GM12874 (cell line): Measurements from ENCODE around the gene ACVR1C.
A peak's percentile ranks its signal among the peaks of the same experiment; 100 is the strongest.

Experiments used
- CTCF ChIP-seq: IDR thresholded peaks from 2 replicates; pipeline ENCODE4 v1.5.1; 2011; ENCODE audit warnings: low read depth, mild to moderate bottlenecking, control low read depth, low read length, moderate library complexity; ENCODE audit not compliant: insufficient read depth

Gene ACVR1C

DNA sequence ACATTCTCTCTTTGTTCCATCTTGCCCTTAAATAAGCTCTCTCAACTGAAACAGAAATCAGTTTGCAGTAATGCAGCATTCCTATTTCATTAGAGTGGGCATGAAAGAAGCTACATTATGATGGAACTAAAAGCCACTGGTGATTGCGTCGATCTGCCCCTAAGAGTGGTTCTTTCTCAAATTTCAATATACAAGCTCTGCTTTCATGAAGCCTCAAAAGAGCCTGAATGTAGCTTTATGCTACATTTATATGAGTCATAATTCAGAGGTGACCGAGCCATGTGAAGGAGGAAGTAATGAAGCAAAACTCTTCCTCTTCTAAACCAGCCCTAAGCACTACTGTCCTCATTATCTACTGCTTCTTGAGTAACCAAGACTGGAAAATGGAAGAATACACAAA lies 120.0 kb downstream of the ACVR1C start:
- TF ChIP-seq CTCF, result no peak

DNA sequence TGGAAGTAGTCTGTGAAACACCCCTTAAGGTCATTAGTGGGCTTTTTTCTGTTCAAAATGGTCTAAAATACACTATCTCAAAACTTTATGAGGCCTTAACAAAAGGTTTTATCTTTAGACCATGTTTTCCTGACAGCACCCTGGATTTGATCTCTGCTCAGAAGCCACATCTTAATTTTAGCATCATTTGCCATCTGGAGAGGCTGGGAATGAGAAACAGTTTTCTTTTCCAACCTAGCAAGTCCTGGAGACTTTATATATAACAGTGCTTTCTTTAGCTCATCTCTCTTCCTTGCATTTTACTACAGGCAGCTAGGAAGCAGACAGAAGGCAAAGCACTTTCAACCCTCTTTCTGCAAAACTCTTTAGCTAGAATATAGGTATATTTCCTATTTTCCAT lies 122.1 kb downstream of the ACVR1C start:
- TF ChIP-seq CTCF, result no peak

DNA sequence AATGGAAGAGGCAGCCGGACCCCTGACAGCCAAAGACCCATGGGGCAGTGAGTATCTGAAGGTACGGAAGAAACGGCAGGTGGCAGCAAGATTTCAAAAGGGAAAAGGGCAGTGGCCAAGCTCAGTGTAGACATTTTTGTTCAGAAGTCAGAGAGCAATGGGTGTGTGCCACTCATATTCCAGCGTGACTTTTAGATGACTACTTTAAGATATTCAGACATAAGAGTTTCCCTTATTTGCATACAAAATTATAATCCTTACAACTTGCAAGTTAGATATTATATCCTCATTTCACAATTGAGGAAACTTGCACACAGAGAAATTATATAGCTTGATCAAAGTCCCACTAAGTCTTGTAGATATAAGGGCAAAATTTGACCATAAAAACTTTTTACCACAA lies 124.0 kb downstream of the ACVR1C start:
- no peak for TF ChIP-seq CTCF

GRCh38 chr2:157501026-157501425 lies 127.6 kb downstream of the ACVR1C start:
- TF ChIP-seq CTCF, result no peak

DNA sequence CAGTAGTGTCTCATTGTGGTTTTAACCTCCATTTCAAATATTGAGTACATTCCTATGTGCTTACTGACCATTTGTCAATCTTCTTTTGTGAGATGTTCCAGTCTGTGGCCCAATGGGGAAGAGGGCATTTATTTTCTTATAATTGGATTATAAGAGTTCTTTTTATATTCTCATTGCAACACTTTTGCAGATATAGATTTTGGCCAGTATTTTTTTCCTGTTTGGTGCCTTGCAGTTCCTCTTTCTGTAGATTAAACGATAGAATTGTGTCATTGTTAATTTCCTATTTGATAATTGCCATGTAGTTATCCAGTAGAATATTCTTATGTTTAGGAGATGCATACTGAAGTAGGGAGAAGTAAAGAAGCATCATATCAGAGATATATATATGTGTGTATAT lies 128.3 kb downstream of the ACVR1C start:
- no peak for TF ChIP-seq CTCF

DNA sequence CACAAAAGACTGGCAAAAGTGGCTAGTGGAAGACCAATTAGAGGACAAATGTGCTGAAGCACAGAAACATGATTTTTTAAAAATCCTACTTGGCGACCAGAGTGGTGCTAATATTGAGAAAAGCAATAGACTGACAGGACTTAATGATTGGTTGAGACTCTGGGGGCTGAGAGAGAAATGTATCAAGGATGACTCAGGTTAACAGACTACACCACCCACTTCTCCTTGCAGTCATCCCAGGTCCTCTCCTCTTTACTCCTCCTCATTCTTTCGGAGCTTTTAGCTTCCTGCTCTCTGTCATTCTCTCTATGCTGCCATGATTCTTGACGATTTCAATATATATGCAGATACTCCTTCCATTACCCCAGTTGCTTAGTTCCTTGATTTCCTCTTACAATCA lies 130.2 kb downstream of the ACVR1C start:
- no peak for TF ChIP-seq CTCF

DNA sequence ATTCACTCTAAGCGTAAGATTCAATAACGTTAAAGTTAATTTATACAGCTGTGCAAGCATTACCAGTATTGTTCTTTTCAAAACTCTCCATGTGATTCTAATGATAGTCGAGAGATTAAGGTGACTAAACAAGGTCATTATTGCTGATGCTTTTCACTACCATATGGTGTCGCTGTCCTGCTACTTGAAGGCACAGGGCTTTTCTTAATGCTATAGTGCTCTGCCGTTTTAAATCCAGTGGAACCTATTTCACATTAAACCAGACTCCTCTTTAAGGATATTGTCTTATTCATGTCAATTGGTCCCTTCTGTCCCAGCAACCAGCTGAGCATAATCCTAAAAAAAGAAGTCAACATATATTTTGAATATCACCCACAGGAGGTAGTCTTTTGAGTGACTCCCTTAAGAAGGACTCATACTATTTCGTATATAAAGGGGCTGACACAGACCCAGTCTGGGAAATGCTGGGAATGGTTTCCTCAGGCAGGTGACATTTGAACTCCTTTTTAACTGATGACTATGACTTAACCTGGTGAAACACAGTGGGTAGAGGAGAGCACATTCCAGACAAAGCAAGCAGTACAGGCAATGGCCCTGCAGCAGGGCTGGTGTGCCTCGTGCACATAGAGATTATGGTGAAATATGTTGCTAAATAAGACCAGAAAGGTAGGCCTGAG lies 130.9 kb downstream of the ACVR1C start:
- peak; percentile 69 for TF ChIP-seq CTCF
